ENCODE measurements around the gene FBRS. TPM values are rescaled to one million over a fixed set of nuclear protein-coding genes. Genes with fewer than 3 reads are reported as not detected.

The FBRS gene
- total RNA-seq, 1 donor from 2014 or later, result 27.8 TPM

GRCh38 chr16:30706046-30706445 lies 47.8 kb downstream of the FBRS start:
- peaks cover 98% of the 10 kb centered on the region for H3K36me3 ChIP-seq
- TF ChIP-seq CTCF (IDR thresholded peaks at IDR 0.05; ENCODE audit: borderline replicate concordance), result no peak
- no peaks in the 10 kb centered on the region for H3K9me3 ChIP-seq (replicated peaks)
- intact Hi-C loops (cut with micrococcal nuclease), result no loop called here
- no peaks in the 10 kb centered on the region for H3K27me3 ChIP-seq (ENCODE audit: low read depth)
- H3K27ac ChIP-seq (replicated peaks), result no peak overlapping the region
- peaks cover 7% of the 10 kb centered on the region for H3K4me1 ChIP-seq
- H3K4me3 ChIP-seq, result no peak overlapping the region
- no peak for DNase-seq

DNA sequence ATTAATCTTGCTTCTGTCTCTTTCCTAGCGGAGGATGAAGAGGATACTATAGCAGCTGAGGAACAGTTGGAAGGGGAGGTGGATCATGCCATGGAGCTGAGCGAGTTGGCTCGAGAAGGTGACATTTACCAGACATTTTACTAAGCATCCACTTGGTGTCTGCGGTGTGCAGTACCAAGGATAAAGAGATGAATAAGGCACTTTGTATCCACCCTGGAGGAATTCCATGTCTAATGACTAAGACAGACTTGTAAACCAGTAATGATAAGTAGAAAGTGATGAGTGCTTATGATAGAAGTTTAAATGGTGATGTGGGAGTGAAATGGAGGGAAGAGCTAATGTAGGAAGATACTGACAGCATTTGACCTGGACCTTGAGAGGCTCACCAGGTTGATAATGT lies 52.7 kb downstream of the FBRS start:
- intact Hi-C loops (cut with micrococcal nuclease), result no loop called here
- H3K27me3 ChIP-seq (ENCODE audit: low read depth), result no peaks in the 10 kb centered on the region
- H3K4me3 ChIP-seq, result no peak overlapping the region
- peaks cover 100% of the 10 kb centered on the region for H3K36me3 ChIP-seq
- H3K9me3 ChIP-seq (replicated peaks), result no peaks in the 10 kb centered on the region
- no peak overlapping the region for H3K27ac ChIP-seq (replicated peaks)
- no peaks in the 10 kb centered on the region for H3K4me1 ChIP-seq
- DNase-seq, result no peak
- no peak for TF ChIP-seq CTCF (IDR thresholded peaks at IDR 0.05; ENCODE audit: borderline replicate concordance)

- Histone ChIP-seq H3K27ac (replicated peaks) (no peak overlapping the region), H3K36me3 (peaks cover 100% of the 10 kb centered on the region), H3K9me3 (replicated peaks) (no peaks in the 10 kb centered on the region), H3K4me3 (no peak overlapping the region), H3K4me1 (no peaks in the 10 kb centered on the region), H3K27me3 (ENCODE audit: low read depth) (no peaks in the 10 kb centered on the region)
- no peak for TF ChIP-seq CTCF (IDR thresholded peaks at IDR 0.05; ENCODE audit: borderline replicate concordance)
- no peak for DNase-seq
- intact Hi-C loops (cut with micrococcal nuclease), result no loop called here
These were observed 53.5 kb downstream of the FBRS start for GRCh38 chr16:30711712-30712111.

DNA sequence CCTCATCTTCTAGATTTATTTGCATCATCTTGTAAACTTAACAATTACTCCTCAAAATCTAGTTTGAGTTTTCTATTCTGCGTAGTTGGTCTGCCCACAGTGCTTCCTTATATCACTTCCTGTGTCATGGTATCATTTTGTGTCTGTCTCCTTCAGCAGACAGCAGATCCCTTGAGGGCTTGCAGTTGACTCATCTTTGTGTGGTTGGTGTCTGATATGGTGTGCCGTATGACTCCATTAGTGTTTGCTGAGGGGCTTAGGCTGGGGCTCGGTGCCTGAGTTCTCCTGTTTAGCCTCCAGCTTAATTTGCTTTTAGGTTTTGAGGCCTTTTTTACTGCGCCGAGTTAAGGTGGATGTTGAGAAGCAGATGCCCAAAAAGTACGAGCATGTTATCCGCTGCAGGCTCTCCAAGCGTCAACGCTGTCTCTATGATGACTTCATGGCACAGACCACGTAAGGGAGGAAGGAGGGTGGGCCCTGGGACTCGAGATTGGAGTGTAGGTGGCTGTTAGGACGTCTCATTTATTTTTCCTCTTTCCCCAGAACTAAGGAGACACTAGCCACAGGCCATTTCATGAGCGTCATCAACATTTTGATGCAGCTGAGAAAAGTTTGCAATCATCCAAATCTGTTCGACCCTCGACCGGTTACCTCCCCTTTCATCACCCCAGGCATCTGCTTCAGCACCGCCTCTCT lies 57.7 kb downstream of the FBRS start:
- DNase-seq, result no peak
- Histone ChIP-seq H3K27ac (replicated peaks) (no peak overlapping the region), H3K27me3 (ENCODE audit: low read depth) (no peaks in the 10 kb centered on the region), H3K4me1 (no peaks in the 10 kb centered on the region), H3K4me3 (no peak overlapping the region), H3K36me3 (peaks cover 100% of the 10 kb centered on the region), H3K9me3 (replicated peaks) (no peaks in the 10 kb centered on the region)
- no peak for TF ChIP-seq CTCF (IDR thresholded peaks at IDR 0.05; ENCODE audit: borderline replicate concordance)
- intact Hi-C loops (cut with micrococcal nuclease), result no loop called here

GRCh38 chr16:30720086-30720485 lies 61.9 kb downstream of the FBRS start:
- Histone ChIP-seq H3K27ac (replicated peaks) (peak overlapping the region; percentile 6), H3K9me3 (replicated peaks) (no peaks in the 10 kb centered on the region), H3K36me3 (peaks cover 100% of the 10 kb centered on the region), H3K4me1 (peaks cover 5% of the 10 kb centered on the region), H3K27me3 (ENCODE audit: low read depth) (no peaks in the 10 kb centered on the region), H3K4me3 (no peak overlapping the region)
- no peak for TF ChIP-seq CTCF (IDR thresholded peaks at IDR 0.05; ENCODE audit: borderline replicate concordance)
- intact Hi-C loops (cut with micrococcal nuclease), result no loop called here
- DNase-seq, result no peak

Other genes with a start within 250 kb of the FBRS start
- 31.9 TPM for gene DCTPP1, start 228.4 kb upstream of the FBRS start, total RNA-seq
- 29.8 TPM for gene SEPHS2, start 212.6 kb upstream of the FBRS start, total RNA-seq
- gene ITGAL, start 185.7 kb upstream of the FBRS start, total RNA-seq, result 2.4 TPM
- gene ZNF768, start 131.9 kb upstream of the FBRS start, total RNA-seq, result 61.1 TPM
- 8.9 TPM for gene ZNF747, start 123.6 kb upstream of the FBRS start, total RNA-seq
- 8.9 TPM for gene ZNF764, start 100.1 kb upstream of the FBRS start, total RNA-seq
- gene ZNF688, start 86.7 kb upstream of the FBRS start, total RNA-seq, result 10.8 TPM
- 7.1 TPM for gene ZNF785, start 72.7 kb upstream of the FBRS start, total RNA-seq
- gene ZNF689, start 48.0 kb upstream of the FBRS start, total RNA-seq, result 5.0 TPM
- gene PRR14, start 7.5 kb upstream of the FBRS start, total RNA-seq, result 15.4 TPM
- gene SRCAP, start 40.7 kb downstream of the FBRS start, total RNA-seq, result 42.5 TPM
- 15.6 TPM for gene PHKG2, start 90.0 kb downstream of the FBRS start, total RNA-seq
- 0.69 TPM for gene CFAP119, start 103.6 kb downstream of the FBRS start, total RNA-seq
- 35.6 TPM for gene RNF40, start 103.9 kb downstream of the FBRS start, total RNA-seq
- 21.1 TPM for gene ZNF629, start 128.8 kb downstream of the FBRS start, total RNA-seq
- 25.2 TPM for gene BCL7C, start 235.6 kb downstream of the FBRS start, total RNA-seq
- 9.6 TPM for gene CTF1, start 238.2 kb downstream of the FBRS start, total RNA-seq

Measured in left ventricle myocardium inferior (tissue), 1 donor.